ENCODE data around the gene MCM3AP. TPM values are rescaled to one million over a fixed set of nuclear protein-coding genes. Genes with fewer than 3 reads are reported as not detected.
"Not testable (repeated sequence)": the region's sequence is repeated elsewhere in the genome, so short reads cannot be mapped to it uniquely, and the experiment has no call there.

The MCM3AP gene
- total RNA-seq, 2 donors from 2014 or later = 84.3 to 101 TPM

DNA sequence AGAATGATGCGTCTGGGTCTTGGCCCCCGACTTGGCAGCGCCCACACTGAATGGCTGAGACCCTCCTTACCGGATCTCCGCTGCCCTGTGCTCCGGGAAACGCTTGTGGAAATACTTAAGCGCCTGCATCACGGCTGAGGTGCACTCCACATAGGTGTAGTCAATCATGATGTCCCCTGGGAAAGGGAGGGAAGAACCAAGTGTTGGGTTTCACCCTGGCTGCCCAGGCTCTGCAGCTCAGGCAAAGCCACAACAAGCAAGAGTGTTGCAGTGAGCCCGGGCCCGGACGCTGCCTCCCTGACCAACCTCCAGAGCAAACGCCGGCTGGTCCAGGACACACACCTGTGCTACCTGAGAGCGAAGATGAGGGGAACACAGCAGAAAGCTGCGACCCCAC is 79.6 kb downstream of the MCM3AP start:
- TF ChIP-seq, protein P1, sequence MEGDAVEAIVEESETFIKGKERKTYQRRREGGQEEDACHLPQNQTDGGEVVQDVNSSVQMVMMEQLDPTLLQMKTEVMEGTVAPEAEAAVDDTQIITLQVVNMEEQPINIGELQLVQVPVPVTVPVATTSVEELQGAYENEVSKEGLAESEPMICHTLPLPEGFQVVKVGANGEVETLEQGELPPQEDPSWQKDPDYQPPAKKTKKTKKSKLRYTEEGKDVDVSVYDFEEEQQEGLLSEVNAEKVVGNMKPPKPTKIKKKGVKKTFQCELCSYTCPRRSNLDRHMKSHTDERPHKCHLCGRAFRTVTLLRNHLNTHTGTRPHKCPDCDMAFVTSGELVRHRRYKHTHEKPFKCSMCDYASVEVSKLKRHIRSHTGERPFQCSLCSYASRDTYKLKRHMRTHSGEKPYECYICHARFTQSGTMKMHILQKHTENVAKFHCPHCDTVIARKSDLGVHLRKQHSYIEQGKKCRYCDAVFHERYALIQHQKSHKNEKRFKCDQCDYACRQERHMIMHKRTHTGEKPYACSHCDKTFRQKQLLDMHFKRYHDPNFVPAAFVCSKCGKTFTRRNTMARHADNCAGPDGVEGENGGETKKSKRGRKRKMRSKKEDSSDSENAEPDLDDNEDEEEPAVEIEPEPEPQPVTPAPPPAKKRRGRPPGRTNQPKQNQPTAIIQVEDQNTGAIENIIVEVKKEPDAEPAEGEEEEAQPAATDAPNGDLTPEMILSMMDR (IDR thresholded peaks at IDR 0.05) = no peak
- Histone ChIP-seq H3K27ac (no peak overlapping the region), H3K4me1 (ENCODE audit: control insufficient read depth in 1 of 2, low read depth in 2 of 2) (no peaks in the 10 kb centered on the region), H3K4me3 (no peak overlapping the region), H3K27me3 (replicated peaks; ENCODE audit: insufficient read depth) (no peaks in the 10 kb centered on the region), H3K9me3 (no peaks in the 10 kb centered on the region), H3K36me3 (peaks cover 61% of the 10 kb centered on the region)
- no peak for ATAC-seq (ENCODE audit: insufficient number of reproducible peaks, low FRiP score, low read depth)
- DNase-seq (ENCODE audit: low spot score) = no peak

DNA sequence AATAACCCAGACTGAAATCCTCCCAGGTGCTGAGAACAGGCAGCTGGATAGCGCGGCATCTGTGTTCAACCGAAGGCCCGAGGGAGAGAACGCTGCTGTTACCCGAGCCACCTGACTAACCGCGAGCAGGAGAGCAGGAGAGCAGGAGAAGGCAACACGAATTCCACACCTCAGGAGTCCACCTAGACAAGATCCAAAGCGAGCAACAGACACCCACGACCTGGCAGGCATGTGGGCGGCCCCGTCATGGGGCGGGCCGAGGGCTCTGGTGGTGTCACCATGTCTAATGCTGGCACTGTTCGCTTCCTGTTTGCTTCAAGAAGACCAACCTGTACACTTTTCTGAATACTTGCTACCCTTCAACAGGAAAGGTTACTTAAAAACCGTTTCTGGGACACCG is 80.2 kb downstream of the MCM3AP start:
- TF ChIP-seq, protein P1 (IDR thresholded peaks at IDR 0.05) = no peak
- H3K27ac ChIP-seq = no peak overlapping the region
- DNase-seq (ENCODE audit: low spot score) = no peak
- no peak overlapping the region for H3K4me3 ChIP-seq
- H3K4me1 ChIP-seq (ENCODE audit: control insufficient read depth in 1 of 2, low read depth in 2 of 2) = no peaks in the 10 kb centered on the region
- no peaks in the 10 kb centered on the region for H3K27me3 ChIP-seq (replicated peaks; ENCODE audit: insufficient read depth)
- H3K9me3 ChIP-seq = no peaks in the 10 kb centered on the region
- no peak for ATAC-seq (ENCODE audit: insufficient number of reproducible peaks, low FRiP score, low read depth)
- peaks cover 56% of the 10 kb centered on the region for H3K36me3 ChIP-seq

- H3K36me3 ChIP-seq = peaks cover 40% of the 10 kb centered on the region
- no peak overlapping the region for H3K4me3 ChIP-seq
- ATAC-seq (ENCODE audit: insufficient number of reproducible peaks, low FRiP score, low read depth) (no peak), DNase-seq (ENCODE audit: low spot score) (no peak)
- H3K27me3 ChIP-seq (replicated peaks; ENCODE audit: insufficient read depth) = no peaks in the 10 kb centered on the region
- H3K4me1 ChIP-seq (ENCODE audit: control insufficient read depth in 1 of 2, low read depth in 2 of 2) = no peaks in the 10 kb centered on the region
- no peak overlapping the region for H3K27ac ChIP-seq
- TF ChIP-seq, protein P1 (IDR thresholded peaks at IDR 0.05) = no peak
- no peaks in the 10 kb centered on the region for H3K9me3 ChIP-seq
These were observed 82.2 kb downstream of the MCM3AP start for GRCh38 chr21:46203203-46203600.

DNA sequence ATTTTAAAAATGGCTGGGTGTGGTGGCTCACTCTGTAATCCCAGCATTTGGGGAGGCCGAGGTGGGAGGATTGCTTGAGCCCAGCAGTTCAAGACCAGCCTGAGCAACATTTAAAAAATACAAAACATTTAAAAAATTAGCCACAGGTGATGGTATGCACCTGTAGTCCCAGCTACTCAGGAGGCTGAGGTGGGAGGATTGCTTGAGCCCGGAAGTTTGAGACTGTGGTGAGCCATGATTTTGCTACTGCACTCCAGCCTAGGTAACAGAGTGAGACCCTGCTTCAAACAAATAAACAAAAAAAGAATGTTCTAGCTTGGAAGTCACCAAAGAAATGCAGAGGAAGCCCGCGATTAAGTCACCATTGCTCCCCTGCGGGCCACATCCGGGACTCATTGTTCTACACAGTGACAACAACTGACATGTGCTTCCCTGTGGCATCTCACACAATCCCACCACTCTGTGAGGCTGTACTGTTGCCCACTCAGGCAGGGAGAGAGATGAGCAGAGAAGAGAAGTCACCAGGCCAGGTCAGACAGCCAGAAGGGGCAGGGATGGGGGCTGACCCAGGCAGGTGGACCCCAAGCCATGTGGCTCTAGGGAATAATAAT is 82.7 kb downstream of the MCM3AP start:
- Histone ChIP-seq H3K36me3 (peaks cover 36% of the 10 kb centered on the region), H3K27ac (no peak overlapping the region), H3K4me3 (no peak overlapping the region), H3K4me1 (ENCODE audit: control insufficient read depth in 1 of 2, low read depth in 2 of 2) (no peaks in the 10 kb centered on the region), H3K9me3 (no peaks in the 10 kb centered on the region), H3K27me3 (replicated peaks; ENCODE audit: insufficient read depth) (no peaks in the 10 kb centered on the region)
- no peak for DNase-seq (ENCODE audit: low spot score)
- TF ChIP-seq, protein P1 (IDR thresholded peaks at IDR 0.05) = no peak
- ATAC-seq (ENCODE audit: insufficient number of reproducible peaks, low FRiP score, low read depth) = no peak

DNA sequence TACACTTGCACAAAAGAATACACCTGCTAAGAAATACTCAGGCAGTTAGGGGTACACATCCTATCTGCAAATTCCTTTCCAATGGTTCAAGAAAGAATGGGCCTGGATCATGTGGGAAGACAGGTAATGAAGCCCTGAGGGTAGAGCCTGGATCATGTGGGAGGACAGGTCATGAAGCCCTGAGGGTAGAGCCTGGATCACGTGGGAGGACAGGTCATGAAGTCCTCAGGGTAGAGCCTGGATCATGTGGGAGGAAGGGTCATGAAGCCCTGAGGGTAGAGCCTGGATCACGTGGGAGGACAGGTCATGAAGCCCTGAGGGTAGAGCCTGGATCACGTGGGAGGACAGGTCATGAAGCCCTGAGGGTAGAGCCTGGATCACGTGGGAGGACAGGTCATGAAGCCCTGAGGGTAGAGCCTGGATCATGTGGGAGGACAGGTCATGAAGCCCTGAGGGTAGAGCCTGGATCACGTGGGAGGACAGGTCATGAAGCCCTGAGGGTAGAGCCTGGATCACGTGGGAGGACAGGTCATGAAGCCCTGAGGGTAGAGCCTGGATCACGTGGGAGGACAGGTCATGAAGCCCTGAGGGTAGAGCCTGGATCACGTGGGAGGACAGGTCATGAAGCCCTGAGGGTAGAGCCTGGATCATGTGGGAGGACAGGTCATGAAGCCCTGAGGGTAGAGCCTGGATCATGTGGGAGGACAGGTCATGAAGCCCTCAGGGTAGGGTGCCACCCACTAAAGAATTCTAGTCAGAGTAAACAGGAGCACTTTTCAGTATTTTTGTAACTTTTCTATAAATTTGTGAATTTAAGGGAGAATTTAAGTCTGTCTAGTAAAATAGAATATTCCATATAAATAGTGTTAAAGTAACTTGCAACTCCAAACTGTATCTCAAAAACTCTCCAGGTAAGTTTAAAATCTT is 84.3 kb downstream of the MCM3AP start:
- H3K27ac ChIP-seq; ATAC-seq (ENCODE audit: insufficient number of reproducible peaks, low FRiP score, low read depth); H3K9me3 ChIP-seq; DNase-seq (ENCODE audit: low spot score); H3K4me1 ChIP-seq (ENCODE audit: control insufficient read depth in 1 of 2, low read depth in 2 of 2); H3K27me3 ChIP-seq (replicated peaks; ENCODE audit: insufficient read depth); H3K4me3 ChIP-seq: not testable (repeated sequence)
- H3K36me3 ChIP-seq = peaks cover 37% of the 10 kb centered on the region
